Measurements from ENCODE around the gene AIRE. TPM values are rescaled to one million over a fixed set of nuclear protein-coding genes. Genes with fewer than 3 reads are reported as not detected.

The AIRE gene
- total RNA-seq, 2 donors from 2014 or later = 1.0 TPM; not detected in 1

GRCh38 chr21:44305691-44306090 lies 20.0 kb downstream of the AIRE start:
- WGBS, 2 donors = 68 to 86% methylated on average over 8 to 9 of the region's 9 CpGs
- DNase-seq = no peak
- no peak for ATAC-seq
- H3K4me3 ChIP-seq = no peak overlapping the region
- H3K27me3 ChIP-seq = no peaks in the 10 kb centered on the region
- H3K9me3 ChIP-seq = no peaks in the 10 kb centered on the region
- H3K27ac ChIP-seq = no peak overlapping the region
- H3K4me1 ChIP-seq = peaks cover 43% of the 10 kb centered on the region
- no peaks in the 10 kb centered on the region for H3K36me3 ChIP-seq (replicated peaks in 1 of 2; ENCODE audit: insufficient read depth in 1 of 2, low read depth in 2 of 2)
- TF ChIP-seq CTCF (IDR thresholded peaks at IDR 0.05) (no peak), POLR2A (IDR thresholded peaks at IDR 0.05) (no peak)
- intact Hi-C loops (cut with DNase I) = no loop called here

DNA sequence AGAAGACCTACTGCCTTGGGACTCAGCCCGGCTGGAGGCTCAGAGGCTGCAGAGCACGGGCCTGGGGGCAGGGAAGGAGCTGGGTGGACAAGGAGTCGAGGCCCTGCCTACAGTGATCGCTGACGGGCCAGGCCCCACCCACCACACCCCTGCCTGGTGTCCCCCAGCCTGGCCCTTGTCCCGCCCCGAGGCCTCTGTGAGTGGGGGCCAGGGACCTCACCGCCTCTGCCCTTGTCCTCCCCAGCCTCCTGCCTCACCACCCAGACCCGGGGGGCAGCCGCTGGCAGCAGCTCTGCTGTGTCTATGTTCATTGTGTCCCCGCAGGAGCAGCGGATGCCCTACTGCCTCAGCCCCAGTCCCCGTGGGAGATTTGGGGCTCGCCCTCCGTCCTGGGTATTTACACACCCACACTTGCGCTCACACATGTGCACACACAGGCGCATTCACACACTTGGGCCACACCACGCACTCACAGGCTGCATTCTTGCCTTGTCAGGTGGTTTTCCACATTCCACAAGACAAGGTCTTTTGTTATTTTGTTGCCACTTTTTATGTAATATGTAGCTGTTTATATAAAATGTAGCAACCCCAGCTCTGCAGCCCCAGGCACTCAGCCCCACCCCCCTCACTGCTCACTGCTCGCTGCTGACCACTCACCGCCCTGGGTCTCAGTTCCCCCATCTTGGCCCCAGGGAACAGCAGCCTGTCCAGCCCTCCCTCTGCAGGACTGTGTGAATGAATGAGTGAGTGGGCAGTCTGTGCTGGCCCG lies 21.4 kb downstream of the AIRE start:
- Histone ChIP-seq H3K9me3 (no peaks in the 10 kb centered on the region), H3K36me3 (replicated peaks in 1 of 2; ENCODE audit: insufficient read depth in 1 of 2, low read depth in 2 of 2) (peaks cover 0 to 7% of the 10 kb centered on the region in 2 donors), H3K27me3 (no peaks in the 10 kb centered on the region), H3K27ac (peak overlapping the region in 3 of 4 donors; percentile 26 to 50 (median 44)), H3K4me1 (peaks cover 29% of the 10 kb centered on the region), H3K4me3 (no peak overlapping the region)
- no peak for TF ChIP-seq POLR2A (IDR thresholded peaks at IDR 0.05)
- peak; percentile 8 for ATAC-seq
- intact Hi-C loops (cut with DNase I) = no loop called here
- WGBS, 2 donors = 64 to 82% methylated on average over 16 to 19 of the region's 21 CpGs
- peak in 1 of 4 donors; percentile 57 for DNase-seq

DNA sequence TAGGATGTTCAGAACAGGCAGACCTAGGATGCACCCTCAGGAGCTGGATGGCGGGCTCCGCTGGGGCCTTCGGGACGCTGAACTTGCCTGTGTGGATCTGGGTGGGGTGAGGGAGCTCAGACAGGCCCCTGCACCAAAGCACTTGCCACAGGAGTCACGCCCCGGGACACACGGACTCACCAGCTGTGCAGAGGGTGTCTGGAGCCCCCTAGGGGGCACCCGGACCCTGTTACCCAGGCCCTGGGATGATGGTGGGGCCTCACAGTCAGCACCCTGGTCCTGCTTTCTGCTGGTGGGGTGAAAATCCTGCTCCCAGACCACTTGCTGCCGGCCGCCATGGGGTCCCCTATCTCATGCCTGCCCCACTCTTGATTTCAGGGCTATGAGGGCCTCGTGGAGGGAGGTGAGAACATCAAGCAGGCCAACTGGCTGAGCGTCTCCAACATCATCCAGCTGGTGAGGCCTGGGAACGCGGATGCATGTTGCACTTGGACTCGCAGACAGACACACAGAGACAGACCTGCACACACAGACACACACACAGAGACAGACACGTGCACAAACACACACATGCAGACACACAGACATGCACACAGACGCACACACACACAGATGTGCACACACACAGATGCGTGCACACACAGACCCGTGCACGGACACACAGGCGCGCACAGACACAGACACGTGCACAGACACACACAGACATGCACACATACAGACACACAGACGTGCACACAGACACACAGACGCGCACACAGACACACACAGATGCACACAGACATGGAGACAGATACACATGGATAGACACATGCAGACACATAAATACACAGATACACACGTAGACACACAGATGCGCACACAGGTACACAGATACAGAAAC lies 25.2 kb downstream of the AIRE start:
- intact Hi-C loops (cut with DNase I) = loop anchor here (10.0 kb wide), 1 partner anchor 46 kb away; the partner anchor contains the start of gene DNMT3L
- TF ChIP-seq POLR2A (IDR thresholded peaks at IDR 0.05) (no peak), CTCF (IDR thresholded peaks at IDR 0.05) (no peak)
- no peaks in the 10 kb centered on the region for H3K4me1 ChIP-seq
- peaks cover 0 to 10% of the 10 kb centered on the region in 2 donors for H3K36me3 ChIP-seq (replicated peaks in 1 of 2; ENCODE audit: insufficient read depth in 1 of 2, low read depth in 2 of 2)
- ATAC-seq (no peak), DNase-seq (no peak)
- no peak overlapping the region for H3K4me3 ChIP-seq
- no peak overlapping the region for H3K27ac ChIP-seq
- 89 to 91% methylated on average over 18 to 28 of the region's 28 CpGs for WGBS, 2 donors
- H3K9me3 ChIP-seq = no peaks in the 10 kb centered on the region
- H3K27me3 ChIP-seq = no peaks in the 10 kb centered on the region

DNA sequence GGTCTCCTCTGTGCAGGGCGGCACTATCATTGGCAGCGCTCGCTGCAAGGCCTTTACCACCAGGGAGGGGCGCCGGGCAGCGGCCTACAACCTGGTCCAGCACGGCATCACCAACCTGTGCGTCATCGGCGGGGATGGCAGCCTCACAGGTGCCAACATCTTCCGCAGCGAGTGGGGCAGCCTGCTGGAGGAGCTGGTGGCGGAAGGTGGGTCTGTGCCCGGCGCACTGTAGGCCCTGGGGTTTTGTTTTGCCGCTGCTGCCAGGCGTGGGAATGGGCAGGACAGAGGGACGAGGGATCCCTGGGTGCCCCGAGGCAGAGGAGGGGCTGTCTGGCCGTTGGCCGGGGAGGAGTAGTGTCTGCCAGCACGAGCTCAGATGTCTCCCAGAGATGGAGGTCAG lies 26.4 kb downstream of the AIRE start:
- Histone ChIP-seq H3K4me3 (no peak overlapping the region), H3K27ac (no peak overlapping the region), H3K9me3 (no peaks in the 10 kb centered on the region), H3K4me1 (no peaks in the 10 kb centered on the region), H3K27me3 (no peaks in the 10 kb centered on the region), H3K36me3 (replicated peaks in 1 of 2; ENCODE audit: insufficient read depth in 1 of 2, low read depth in 2 of 2) (peaks cover 0 to 12% of the 10 kb centered on the region in 2 donors)
- 81 to 90% methylated on average over 3 to 21 of the region's 22 CpGs for WGBS, 2 donors
- DNase-seq (no peak), ATAC-seq (no peak)
- TF ChIP-seq POLR2A (IDR thresholded peaks at IDR 0.05) = no peak
- intact Hi-C loops (cut with DNase I) = loop anchor here (10.0 kb wide), 1 partner anchor 47 kb away; the partner anchor contains the start of gene DNMT3L

- intact Hi-C loops (cut with DNase I) = loop anchor here (10.0 kb wide), 1 partner anchor 48 kb away; the partner anchor contains the start of gene DNMT3L
- DNase-seq (no peak), ATAC-seq (no peak)
- no peaks in the 10 kb centered on the region for H3K4me1 ChIP-seq
- WGBS, 2 donors = 91 to 95% methylated on average over 4 to 8 of the region's 19 CpGs
- H3K27ac ChIP-seq = no peak overlapping the region
- no peaks in the 10 kb centered on the region for H3K27me3 ChIP-seq
- H3K9me3 ChIP-seq = no peaks in the 10 kb centered on the region
- TF ChIP-seq CTCF (IDR thresholded peaks at IDR 0.05) = no peak
- TF ChIP-seq POLR2A (IDR thresholded peaks at IDR 0.05) = no peak
- no peak overlapping the region for H3K4me3 ChIP-seq
- peaks cover 0 to 12% of the 10 kb centered on the region in 2 donors for H3K36me3 ChIP-seq (replicated peaks in 1 of 2; ENCODE audit: insufficient read depth in 1 of 2, low read depth in 2 of 2)
These were observed 27.0 kb downstream of the AIRE start for GRCh38 chr21:44312716-44313115.
